WI38 (cell line): ENCODE results near the gene RAC3.

ENCODE experiments used
- H3K4me3 ChIP-seq: 2 replicates; pipeline ENCODE4 v1.5.1; 2011; ENCODE audit warnings: low read depth, mild to moderate bottlenecking, control low read depth, low read length
- TF ChIP-seq, protein P1 (sequence below): IDR thresholded peaks from 2 replicates; pipeline ENCODE4 v1.5.1; 2012; ENCODE audit warnings: low read depth, mild to moderate bottlenecking, control low read depth, low read length

Gene RAC3

DNA sequence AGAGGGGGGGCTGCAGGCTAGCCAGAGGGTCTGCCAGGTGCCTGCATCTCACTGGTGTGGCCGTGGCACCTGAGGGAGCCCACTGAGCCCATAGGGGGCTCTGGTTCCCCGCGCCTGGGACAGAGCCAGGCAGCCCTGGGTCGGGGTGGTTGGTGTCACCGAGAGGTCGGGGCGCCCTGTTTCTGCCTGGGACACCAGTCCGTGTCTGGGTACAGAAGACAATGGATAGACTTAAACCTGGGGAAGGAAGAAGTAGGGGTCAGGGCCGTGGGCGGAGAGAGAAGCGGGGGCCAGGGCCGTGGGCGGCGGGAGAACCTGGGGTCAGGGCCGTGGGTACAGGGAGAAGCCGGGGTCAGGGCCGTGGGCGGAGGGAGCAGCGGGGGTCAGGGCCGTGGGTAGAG lies 17.1 kb downstream of the RAC3 start:
- TF ChIP-seq, protein P1, sequence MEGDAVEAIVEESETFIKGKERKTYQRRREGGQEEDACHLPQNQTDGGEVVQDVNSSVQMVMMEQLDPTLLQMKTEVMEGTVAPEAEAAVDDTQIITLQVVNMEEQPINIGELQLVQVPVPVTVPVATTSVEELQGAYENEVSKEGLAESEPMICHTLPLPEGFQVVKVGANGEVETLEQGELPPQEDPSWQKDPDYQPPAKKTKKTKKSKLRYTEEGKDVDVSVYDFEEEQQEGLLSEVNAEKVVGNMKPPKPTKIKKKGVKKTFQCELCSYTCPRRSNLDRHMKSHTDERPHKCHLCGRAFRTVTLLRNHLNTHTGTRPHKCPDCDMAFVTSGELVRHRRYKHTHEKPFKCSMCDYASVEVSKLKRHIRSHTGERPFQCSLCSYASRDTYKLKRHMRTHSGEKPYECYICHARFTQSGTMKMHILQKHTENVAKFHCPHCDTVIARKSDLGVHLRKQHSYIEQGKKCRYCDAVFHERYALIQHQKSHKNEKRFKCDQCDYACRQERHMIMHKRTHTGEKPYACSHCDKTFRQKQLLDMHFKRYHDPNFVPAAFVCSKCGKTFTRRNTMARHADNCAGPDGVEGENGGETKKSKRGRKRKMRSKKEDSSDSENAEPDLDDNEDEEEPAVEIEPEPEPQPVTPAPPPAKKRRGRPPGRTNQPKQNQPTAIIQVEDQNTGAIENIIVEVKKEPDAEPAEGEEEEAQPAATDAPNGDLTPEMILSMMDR: no peak
- H3K4me3 ChIP-seq: no peak overlapping the region

DNA sequence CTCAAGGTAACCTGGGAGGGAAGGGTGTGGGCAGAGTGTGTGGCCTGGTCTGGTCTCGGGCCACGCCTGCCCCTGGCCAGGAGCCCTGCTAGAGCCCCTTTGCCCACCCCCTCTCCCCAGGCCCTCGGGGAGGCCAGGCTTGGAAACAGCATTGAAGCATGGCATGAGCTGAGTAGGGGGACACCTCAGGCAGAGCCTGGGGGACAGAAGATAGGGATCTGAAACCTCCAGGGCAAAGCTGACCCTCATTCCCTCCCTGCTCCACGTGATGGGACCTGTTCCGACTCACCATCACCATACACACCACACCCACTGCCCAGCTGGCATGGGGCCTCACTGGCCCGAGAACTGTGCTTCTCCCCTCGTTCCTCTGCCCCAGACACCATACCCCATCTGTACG lies 17.6 kb downstream of the RAC3 start:
- H3K4me3 ChIP-seq: no peak overlapping the region
- TF ChIP-seq, protein P1: no peak

DNA sequence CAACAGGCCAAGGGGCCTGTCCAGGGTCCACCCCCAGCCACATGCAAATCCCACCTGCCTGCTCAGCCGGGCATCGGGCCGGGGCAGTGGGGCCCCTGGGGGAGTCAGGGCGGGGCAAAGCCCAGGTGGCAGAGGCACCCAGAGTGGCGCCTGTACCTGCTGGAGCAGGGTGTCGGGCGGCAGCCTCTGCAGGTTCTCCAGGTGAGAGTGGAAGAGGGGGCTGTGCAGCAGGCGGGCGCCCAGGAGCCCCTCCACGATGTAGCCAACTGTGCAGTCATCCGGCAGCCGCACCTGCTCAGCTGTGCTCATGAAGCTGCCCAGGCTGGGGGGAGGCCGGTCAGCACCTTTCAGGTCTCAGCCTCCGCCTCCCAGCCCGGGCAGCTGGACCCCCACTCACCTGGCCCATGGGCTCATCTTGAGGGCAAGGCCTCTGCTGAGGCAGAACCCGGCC lies 18.1 kb downstream of the RAC3 start:
- TF ChIP-seq, protein P1: no peak
- H3K4me3 ChIP-seq: no peak overlapping the region

DNA sequence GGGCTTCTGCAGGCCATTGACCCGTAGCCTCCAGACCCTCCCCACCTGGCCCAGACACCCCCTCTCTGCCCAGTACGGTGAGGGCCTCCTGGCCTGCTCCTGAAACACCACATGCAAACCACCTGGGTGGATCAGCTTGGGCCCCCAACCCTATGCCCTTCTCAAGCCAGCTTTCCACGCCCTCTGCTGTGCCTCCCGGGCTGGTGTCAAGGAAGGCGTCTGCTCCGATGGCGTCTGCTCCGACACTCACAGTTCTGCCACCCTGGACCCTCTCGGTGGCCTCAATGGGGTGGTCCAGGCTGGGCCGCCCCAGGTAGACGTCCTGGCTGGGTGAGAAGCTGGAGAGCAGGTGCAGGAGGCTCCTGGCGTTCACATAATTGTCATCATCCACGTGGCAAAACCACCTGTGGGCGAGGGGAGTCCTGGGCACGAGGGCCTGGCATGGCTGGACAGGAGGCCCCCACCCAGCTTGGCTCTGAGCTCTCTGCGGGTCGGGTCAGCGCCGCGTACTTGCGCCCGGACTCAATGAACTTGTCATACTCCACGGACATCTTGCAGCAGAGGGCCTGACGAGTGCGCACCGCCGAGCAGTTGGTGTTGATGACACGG lies 18.8 kb downstream of the RAC3 start:
- TF ChIP-seq, protein P1: no peak
- H3K4me3 ChIP-seq: peak overlapping the region; percentile 85

DNA sequence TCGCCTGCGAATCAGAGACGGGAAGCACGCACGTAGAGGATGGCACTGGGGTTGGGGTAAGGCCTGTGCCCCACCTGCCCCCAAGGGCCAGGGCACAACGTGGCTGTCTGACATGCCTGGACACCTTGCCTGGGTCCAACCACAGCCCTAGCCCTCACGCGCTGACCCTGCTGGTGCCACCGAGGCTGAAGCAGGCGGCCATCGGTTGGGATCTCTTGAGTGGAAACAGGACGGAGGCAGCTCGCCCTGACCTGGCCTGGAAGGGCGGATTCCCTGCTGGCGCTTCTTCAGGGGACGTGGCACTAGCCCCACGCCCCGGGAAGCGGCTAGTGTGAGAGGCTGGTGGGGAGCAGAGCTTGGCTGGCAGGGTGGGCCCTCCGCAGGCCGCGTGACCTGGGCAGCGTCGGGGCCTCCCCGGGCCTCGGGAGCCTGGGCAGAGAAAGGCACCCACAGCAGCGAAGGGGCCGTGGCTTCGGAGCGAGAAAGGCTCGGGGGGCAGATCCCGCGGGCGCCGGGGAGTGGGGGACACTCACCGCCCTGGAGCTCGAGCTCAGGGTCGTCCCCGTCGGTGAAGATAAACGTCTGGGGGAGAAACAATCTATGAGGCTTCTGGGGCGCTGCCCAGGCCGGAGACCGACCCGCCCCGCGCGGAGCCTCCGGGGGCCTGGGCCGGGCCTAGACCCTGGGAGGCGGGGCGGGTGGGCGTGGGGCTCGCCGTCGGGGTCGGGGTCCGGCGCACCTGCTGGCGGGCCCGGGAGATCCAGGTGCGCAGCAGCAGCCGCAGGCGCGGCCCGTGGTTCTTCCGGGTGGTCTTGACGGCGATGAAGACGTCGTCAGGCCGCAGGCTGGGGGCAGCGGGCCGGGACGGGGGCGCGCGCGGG lies 19.5 kb downstream of the RAC3 start:
- H3K4me3 ChIP-seq: peak overlapping the region; percentile 85
- TF ChIP-seq, protein P1: no peak

DNA sequence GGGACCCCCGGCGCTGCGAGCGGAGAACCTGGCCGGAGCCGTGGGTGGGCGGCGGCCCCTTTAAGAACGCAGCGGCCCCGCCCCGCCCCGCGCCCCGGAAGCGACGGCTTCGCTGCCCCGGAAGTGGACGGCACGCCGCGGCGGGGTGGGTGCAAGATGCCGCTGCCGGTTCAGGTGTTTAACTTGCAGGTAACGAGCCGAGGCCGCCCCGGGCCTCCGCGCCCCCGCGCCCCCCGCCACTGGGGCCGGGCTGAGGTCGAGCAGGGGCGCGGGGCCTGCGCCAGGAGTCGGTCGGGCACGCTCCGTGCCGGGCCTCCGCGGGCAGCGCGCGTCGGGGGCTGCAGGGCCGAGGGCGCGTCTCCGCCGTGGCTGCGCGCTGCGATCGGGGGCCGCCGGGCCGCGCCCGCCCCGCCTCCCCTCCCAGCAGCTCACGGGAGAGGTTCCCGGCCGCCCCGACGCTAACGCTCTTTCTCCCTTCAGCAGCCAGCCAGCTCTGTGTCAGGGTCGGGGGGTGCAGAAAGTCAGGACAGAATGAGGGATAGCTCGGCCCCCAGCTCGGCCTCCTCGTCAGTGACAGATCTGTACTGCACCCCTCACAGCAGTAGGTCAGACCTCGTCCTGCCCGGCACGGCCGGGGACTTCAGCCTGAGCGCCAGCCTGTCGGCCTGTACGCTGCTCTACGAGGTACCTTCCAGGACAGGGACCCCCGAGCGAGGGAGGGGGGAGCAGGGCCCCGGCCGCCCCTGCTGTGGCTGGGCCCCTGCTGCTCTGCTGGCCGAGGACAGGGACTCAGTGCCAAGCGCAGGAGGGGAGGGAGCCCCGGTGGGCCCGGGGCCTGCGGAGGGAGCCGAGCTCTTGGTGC lies 20.5 kb downstream of the RAC3 start, which contains the start of the genes GPS1 and RFNG:
GPS1 (plus strand) TSS at position 123 of the 862 bp plus-strand sequence; CDS start at position 157, 34 bp downstream.
RFNG (minus strand) TSS at position 36 of the 862 bp plus-strand sequence. CDS start 45 bp downstream, outside the sequence.
- H3K4me3 ChIP-seq: peak within 1 kb of the TSS; percentile 85
- TF ChIP-seq, protein P1: no peak
